ENCODE measurements around the gene AMACR. TPM values are rescaled to one million over a fixed set of nuclear protein-coding genes. Genes with fewer than 3 reads are reported as not detected.
"Not testable (repeated sequence)": the region's sequence is repeated elsewhere in the genome, so short reads cannot be mapped to it uniquely, and the experiment has no call there.

AMACR gene
- total RNA-seq, 1 experiment from 2014 or later: 10.5 TPM

GRCh38 chr5:34042321-34042720, 34.5 kb upstream of the AMACR start:
- H3K4me3 ChIP-seq (ENCODE audit: insufficient read depth, low read depth, low read length): no peak overlapping the region
- DNase-seq: no peak
- no peaks in the 10 kb centered on the region for H3K36me3 ChIP-seq (replicated peaks; ENCODE audit: control insufficient read depth, insufficient read depth, low read length)
- H3K27me3 ChIP-seq (ENCODE audit: control insufficient read depth, insufficient read depth, low read length): no peaks in the 10 kb centered on the region

- Histone ChIP-seq H3K27me3 (ENCODE audit: control insufficient read depth, insufficient read depth, low read length) (no peaks in the 10 kb centered on the region), H3K36me3 (replicated peaks; ENCODE audit: control insufficient read depth, insufficient read depth, low read length) (no peaks in the 10 kb centered on the region), H3K4me3 (ENCODE audit: insufficient read depth, low read depth, low read length) (no peak overlapping the region)
- no peak for DNase-seq
Observed at GRCh38 chr5:34041247-34041972, 33.6 kb upstream of the AMACR start.

- no peaks in the 10 kb centered on the region for H3K27me3 ChIP-seq (ENCODE audit: control insufficient read depth, insufficient read depth, low read length)
- DNase-seq: no peak
- H3K4me3 ChIP-seq (ENCODE audit: insufficient read depth, low read depth, low read length): no peak overlapping the region
- no peaks in the 10 kb centered on the region for H3K36me3 ChIP-seq (replicated peaks; ENCODE audit: control insufficient read depth, insufficient read depth, low read length)
Observed at GRCh38 chr5:34040472-34040871, 32.6 kb upstream of the AMACR start.

- Histone ChIP-seq H3K27me3 (ENCODE audit: control insufficient read depth, insufficient read depth, low read length) (no peaks in the 10 kb centered on the region), H3K36me3 (replicated peaks; ENCODE audit: control insufficient read depth, insufficient read depth, low read length) (peaks cover 2% of the 10 kb centered on the region), H3K4me3 (ENCODE audit: insufficient read depth, low read depth, low read length) (no peak overlapping the region)
- no peak for DNase-seq
Observed at GRCh38 chr5:34039398-34040157, 31.7 kb upstream of the AMACR start.

GRCh38 chr5:34038838-34039237, 31.0 kb upstream of the AMACR start:
- Histone ChIP-seq H3K27me3 (ENCODE audit: control insufficient read depth, insufficient read depth, low read length) (no peaks in the 10 kb centered on the region), H3K4me3 (ENCODE audit: insufficient read depth, low read depth, low read length) (no peak overlapping the region), H3K36me3 (replicated peaks; ENCODE audit: control insufficient read depth, insufficient read depth, low read length) (peaks cover 2% of the 10 kb centered on the region)
- no peak for DNase-seq

GRCh38 chr5:34038390-34038789, 30.5 kb upstream of the AMACR start:
- Histone ChIP-seq H3K36me3 (replicated peaks; ENCODE audit: control insufficient read depth, insufficient read depth, low read length) (peaks cover 2% of the 10 kb centered on the region), H3K4me3 (ENCODE audit: insufficient read depth, low read depth, low read length) (no peak overlapping the region), H3K27me3 (ENCODE audit: control insufficient read depth, insufficient read depth, low read length) (no peaks in the 10 kb centered on the region)
- DNase-seq: no peak

GRCh38 chr5:34037726-34038125, 29.9 kb upstream of the AMACR start:
- H3K27me3 ChIP-seq (ENCODE audit: control insufficient read depth, insufficient read depth, low read length): no peaks in the 10 kb centered on the region
- H3K4me3 ChIP-seq (ENCODE audit: insufficient read depth, low read depth, low read length): no peak overlapping the region
- no peak for DNase-seq
- H3K36me3 ChIP-seq (replicated peaks; ENCODE audit: control insufficient read depth, insufficient read depth, low read length): peaks cover 2% of the 10 kb centered on the region

- no peak for DNase-seq
- Histone ChIP-seq H3K27me3 (ENCODE audit: control insufficient read depth, insufficient read depth, low read length) (no peaks in the 10 kb centered on the region), H3K4me3 (ENCODE audit: insufficient read depth, low read depth, low read length) (no peak overlapping the region), H3K36me3 (replicated peaks; ENCODE audit: control insufficient read depth, insufficient read depth, low read length) (peaks cover 2% of the 10 kb centered on the region)
Observed at GRCh38 chr5:34035756-34036155, 27.9 kb upstream of the AMACR start.

- no peak overlapping the region for H3K4me3 ChIP-seq (ENCODE audit: insufficient read depth, low read depth, low read length)
- H3K36me3 ChIP-seq (replicated peaks; ENCODE audit: control insufficient read depth, insufficient read depth, low read length): peaks cover 2% of the 10 kb centered on the region
- H3K27me3 ChIP-seq (ENCODE audit: control insufficient read depth, insufficient read depth, low read length): no peaks in the 10 kb centered on the region
- no peak for DNase-seq
Observed at GRCh38 chr5:34034534-34035327, 26.9 kb upstream of the AMACR start.

- Histone ChIP-seq H3K4me3 (ENCODE audit: insufficient read depth, low read depth, low read length) (no peak overlapping the region), H3K27me3 (ENCODE audit: control insufficient read depth, insufficient read depth, low read length) (no peaks in the 10 kb centered on the region), H3K36me3 (replicated peaks; ENCODE audit: control insufficient read depth, insufficient read depth, low read length) (peaks cover 2% of the 10 kb centered on the region)
- DNase-seq: no peak
Observed at GRCh38 chr5:34031966-34032365, 24.1 kb upstream of the AMACR start.

- H3K27me3 ChIP-seq (ENCODE audit: control insufficient read depth, insufficient read depth, low read length): no peaks in the 10 kb centered on the region
- H3K36me3 ChIP-seq (replicated peaks; ENCODE audit: control insufficient read depth, insufficient read depth, low read length): peaks cover 2% of the 10 kb centered on the region
- H3K4me3 ChIP-seq (ENCODE audit: insufficient read depth, low read depth, low read length): no peak overlapping the region
- DNase-seq: no peak
Observed at GRCh38 chr5:34031117-34031516, 23.3 kb upstream of the AMACR start.

- H3K27me3 ChIP-seq (ENCODE audit: control insufficient read depth, insufficient read depth, low read length); DNase-seq; H3K4me3 ChIP-seq (ENCODE audit: insufficient read depth, low read depth, low read length); H3K36me3 ChIP-seq (replicated peaks; ENCODE audit: control insufficient read depth, insufficient read depth, low read length): not testable (repeated sequence)
Observed at GRCh38 chr5:34030585-34030984, 22.7 kb upstream of the AMACR start.

- no peaks in the 10 kb centered on the region for H3K27me3 ChIP-seq (ENCODE audit: control insufficient read depth, insufficient read depth, low read length)
- H3K4me3 ChIP-seq (ENCODE audit: insufficient read depth, low read depth, low read length): no peak overlapping the region
- DNase-seq: no peak
- H3K36me3 ChIP-seq (replicated peaks; ENCODE audit: control insufficient read depth, insufficient read depth, low read length): no peaks in the 10 kb centered on the region
Observed at GRCh38 chr5:34030048-34030447, 22.2 kb upstream of the AMACR start.

- DNase-seq: no peak
- H3K4me3 ChIP-seq (ENCODE audit: insufficient read depth, low read depth, low read length): no peak overlapping the region
Observed at GRCh38 chr5:34028349-34028748, 20.5 kb upstream of the AMACR start.

More at GRCh38 chr5:34028349-34028748, 20.5 kb upstream of the AMACR start:
- Histone ChIP-seq H3K36me3 (replicated peaks; ENCODE audit: control insufficient read depth, insufficient read depth, low read length) (no peaks in the 10 kb centered on the region), H3K27me3 (ENCODE audit: control insufficient read depth, insufficient read depth, low read length) (no peaks in the 10 kb centered on the region)
